ENCODE results near the gene SERPINB4. TPM values are rescaled to one million over a fixed set of nuclear protein-coding genes. Genes with fewer than 3 reads are reported as not detected.

The SERPINB4 gene
- total RNA-seq, 1 experiment from 2014 or later, result not detected

- intact Hi-C loops (cut with micrococcal nuclease; ENCODE audit: unreplicated experiment) (no loop called here), in situ Hi-C loops (cut with HindIII; ENCODE audit: low pct_unique_long_range_greater_than_20kb, low sequenced_read_pairs) (no loop called here)
- CTCF ChIA-PET, result no interaction called here
- Histone ChIP-seq H3K4me3 (ENCODE audit: low read depth in 2 of 2, low read length in 2 of 2) (no peak overlapping the region), H3K27ac (ENCODE audit: low read length) (no peak overlapping the region), H3K9me3 (ENCODE audit: control insufficient read depth, insufficient read depth, low read depth, low read length) (no peaks in the 10 kb centered on the region), H3K4me1 (ENCODE audit: control insufficient read depth, insufficient read depth, low read length) (no peaks in the 10 kb centered on the region), H3K27me3 (ENCODE audit: control insufficient read depth, insufficient read depth, low read length) (no peaks in the 10 kb centered on the region), H3K36me3 (ENCODE audit: control insufficient read depth, insufficient read depth, low read length) (no peaks in the 10 kb centered on the region)
- POLR2A ChIA-PET, result no interaction called here
- TF ChIP-seq CTCF (IDR thresholded peaks at IDR 0.05), result no peak
- no peak for TF ChIP-seq SIN3A (IDR thresholded peaks at IDR 0.05; ENCODE audit: borderline replicate concordance, insufficient read depth, low read depth, low read length)
- TF ChIP-seq POLR2AphosphoS5 (IDR thresholded peaks at IDR 0.05; ENCODE audit: low read depth, low read length), result no peak
- no peak for TF ChIP-seq TCF7L2 (IDR thresholded peaks at IDR 0.05; ENCODE audit: low read depth, low read length)
- no peak for TF ChIP-seq REST (IDR thresholded peaks at IDR 0.05; ENCODE audit: insufficient read depth in 1 of 2, low read depth in 2 of 2, low read length in 1 of 2)
- no TSS peak for BruUV-seq (replicated peaks)
- ATAC-seq (no peak), DNase-seq (ENCODE audit: low read depth, low spot score) (no peak)
Observed at GRCh38 chr18:63683152-63683551, 39.1 kb upstream of the SERPINB4 start.

- CTCF ChIA-PET, result no interaction called here
- no TSS peak for BruUV-seq (replicated peaks)
- no peaks in the 10 kb centered on the region for H3K36me3 ChIP-seq (ENCODE audit: control insufficient read depth, insufficient read depth, low read length)
- no peaks in the 10 kb centered on the region for H3K27me3 ChIP-seq (ENCODE audit: control insufficient read depth, insufficient read depth, low read length)
- DNase-seq (ENCODE audit: low read depth, low spot score) (no peak), ATAC-seq (no peak)
- H3K4me3 ChIP-seq (ENCODE audit: low read depth in 2 of 2, low read length in 2 of 2), result no peak overlapping the region
- H3K4me1 ChIP-seq (ENCODE audit: control insufficient read depth, insufficient read depth, low read length), result no peaks in the 10 kb centered on the region
- TF ChIP-seq SIN3A (IDR thresholded peaks at IDR 0.05; ENCODE audit: borderline replicate concordance, insufficient read depth, low read depth, low read length) (no peak), TCF7L2 (IDR thresholded peaks at IDR 0.05; ENCODE audit: low read depth, low read length) (no peak), CTCF (IDR thresholded peaks at IDR 0.05) (no peak), POLR2AphosphoS5 (IDR thresholded peaks at IDR 0.05; ENCODE audit: low read depth, low read length) (no peak), REST (IDR thresholded peaks at IDR 0.05; ENCODE audit: insufficient read depth in 1 of 2, low read depth in 2 of 2, low read length in 1 of 2) (no peak)
- POLR2A ChIA-PET, result no interaction called here
- intact Hi-C loops (cut with micrococcal nuclease; ENCODE audit: unreplicated experiment) (no loop called here), in situ Hi-C loops (cut with HindIII; ENCODE audit: low pct_unique_long_range_greater_than_20kb, low sequenced_read_pairs) (no loop called here)
- H3K27ac ChIP-seq (ENCODE audit: low read length), result no peak overlapping the region
- no peaks in the 10 kb centered on the region for H3K9me3 ChIP-seq (ENCODE audit: control insufficient read depth, insufficient read depth, low read depth, low read length)
Observed at GRCh38 chr18:63681449-63682340, 37.6 kb upstream of the SERPINB4 start.

Data from Panc1 (cell line).